ENCODE results near the gene ATN1.

Gene ATN1

DNA sequence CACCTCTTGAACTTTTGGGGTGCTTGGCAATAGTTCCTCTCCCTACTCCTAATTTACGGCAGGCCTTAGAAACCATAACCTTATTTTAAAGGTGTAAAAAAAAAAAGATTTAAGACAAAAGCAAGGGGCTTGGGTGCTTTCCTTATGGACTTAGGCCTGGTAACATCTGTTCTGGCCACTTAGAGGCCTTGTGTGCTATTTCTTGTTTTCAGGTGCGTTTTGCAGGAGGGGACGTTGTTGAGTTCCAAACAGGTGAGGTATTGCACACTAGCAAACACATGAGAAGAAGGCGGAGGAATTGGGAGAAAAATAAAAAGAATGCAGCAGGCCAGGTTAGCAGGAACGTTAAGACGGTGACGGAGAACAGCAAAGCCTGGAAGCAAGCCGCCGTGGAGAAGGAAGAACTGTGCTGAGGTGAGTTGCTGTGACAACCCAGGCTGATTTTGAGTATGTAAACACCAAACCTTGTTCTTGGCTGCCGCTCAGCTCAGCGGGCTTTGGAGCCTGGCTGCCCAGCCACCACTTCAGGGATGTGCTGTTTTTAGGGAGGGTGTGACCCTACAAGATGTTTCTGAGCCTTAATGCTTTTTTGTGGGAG lies 60.3 kb downstream of the ATN1 start:
- Mint-ChIP-seq H3K4me3 (no peak overlapping the region), H3K9me3 (no peaks in the 10 kb centered on the region), H3K36me3 (ENCODE audit: low read depth) (peaks cover 35% of the 10 kb centered on the region), H3K27ac (no peak overlapping the region), H3K27me3 (ENCODE audit: low read depth) (no peaks in the 10 kb centered on the region), H3K4me1 (no peaks in the 10 kb centered on the region)
- TF ChIP-seq, protein P1, sequence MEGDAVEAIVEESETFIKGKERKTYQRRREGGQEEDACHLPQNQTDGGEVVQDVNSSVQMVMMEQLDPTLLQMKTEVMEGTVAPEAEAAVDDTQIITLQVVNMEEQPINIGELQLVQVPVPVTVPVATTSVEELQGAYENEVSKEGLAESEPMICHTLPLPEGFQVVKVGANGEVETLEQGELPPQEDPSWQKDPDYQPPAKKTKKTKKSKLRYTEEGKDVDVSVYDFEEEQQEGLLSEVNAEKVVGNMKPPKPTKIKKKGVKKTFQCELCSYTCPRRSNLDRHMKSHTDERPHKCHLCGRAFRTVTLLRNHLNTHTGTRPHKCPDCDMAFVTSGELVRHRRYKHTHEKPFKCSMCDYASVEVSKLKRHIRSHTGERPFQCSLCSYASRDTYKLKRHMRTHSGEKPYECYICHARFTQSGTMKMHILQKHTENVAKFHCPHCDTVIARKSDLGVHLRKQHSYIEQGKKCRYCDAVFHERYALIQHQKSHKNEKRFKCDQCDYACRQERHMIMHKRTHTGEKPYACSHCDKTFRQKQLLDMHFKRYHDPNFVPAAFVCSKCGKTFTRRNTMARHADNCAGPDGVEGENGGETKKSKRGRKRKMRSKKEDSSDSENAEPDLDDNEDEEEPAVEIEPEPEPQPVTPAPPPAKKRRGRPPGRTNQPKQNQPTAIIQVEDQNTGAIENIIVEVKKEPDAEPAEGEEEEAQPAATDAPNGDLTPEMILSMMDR (IDR thresholded peaks at IDR 0.05; ENCODE audit: unreplicated experiment in 3 of 3) = no peak

Measured in nephron (organoid).